GM18858 (cell line): ENCODE measurements around the gene CASS4.

Experiments
- ATAC-seq: cut with Tn5 transposase; IDR thresholded peaks from one replicate; pipeline ENCODE4 v1.9.1; 2021; ENCODE audit not compliant: unreplicated experiment

CASS4 gene

DNA sequence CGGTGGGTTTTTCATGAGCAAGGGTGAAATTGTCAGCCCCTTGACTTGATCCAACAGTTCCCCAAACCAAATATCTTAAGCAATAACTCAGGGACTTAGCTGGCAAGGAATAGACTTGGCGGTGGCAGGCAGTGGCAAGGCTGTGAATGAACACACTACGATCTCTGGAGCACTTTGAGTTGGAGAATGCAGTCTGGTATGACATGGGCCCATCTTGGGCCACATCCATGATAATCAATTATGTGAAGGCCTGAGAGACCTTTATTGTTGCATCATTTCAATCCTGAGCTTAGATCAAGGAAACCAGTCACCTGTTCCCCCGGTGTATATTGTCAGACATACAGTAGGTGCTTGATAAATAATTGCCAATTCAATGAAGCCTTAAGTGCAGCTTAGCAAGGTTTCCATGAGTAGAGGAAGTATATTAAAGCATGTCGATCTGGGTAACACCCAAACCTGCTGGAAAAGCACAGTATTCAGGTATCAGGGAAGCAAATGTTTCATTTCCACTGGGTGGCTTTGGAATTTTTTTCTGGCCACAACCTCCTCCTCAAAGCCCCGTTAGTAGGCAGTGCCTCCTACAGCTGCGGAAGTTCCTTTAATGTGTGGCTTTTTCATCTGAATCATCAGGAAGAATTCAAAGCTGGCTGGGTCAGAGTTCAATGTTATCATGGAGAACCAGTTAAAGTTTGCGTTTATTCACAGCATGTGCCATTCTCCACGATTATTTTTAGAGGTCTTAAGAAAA is 10.2 kb downstream of the CASS4 start:
- no peak for ATAC-seq

DNA sequence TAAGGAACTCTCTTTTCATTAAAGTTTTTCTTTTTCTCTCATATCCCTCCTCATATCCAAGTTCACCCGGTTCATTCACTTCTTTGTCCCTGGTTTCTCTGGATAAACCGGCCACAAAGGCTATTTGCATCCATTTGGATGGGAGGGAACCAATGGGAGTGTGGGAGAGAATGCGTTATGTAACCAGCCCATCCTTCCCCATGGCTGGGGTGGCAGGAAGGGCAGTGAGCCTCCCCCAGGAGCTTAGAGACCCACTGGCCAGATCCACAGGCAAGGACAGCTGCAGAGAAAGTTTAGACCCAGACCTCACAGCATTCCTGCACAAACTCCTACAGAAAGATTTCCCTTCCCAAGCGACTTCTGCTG is 10.7 kb downstream of the CASS4 start:
- no peak for ATAC-seq

DNA sequence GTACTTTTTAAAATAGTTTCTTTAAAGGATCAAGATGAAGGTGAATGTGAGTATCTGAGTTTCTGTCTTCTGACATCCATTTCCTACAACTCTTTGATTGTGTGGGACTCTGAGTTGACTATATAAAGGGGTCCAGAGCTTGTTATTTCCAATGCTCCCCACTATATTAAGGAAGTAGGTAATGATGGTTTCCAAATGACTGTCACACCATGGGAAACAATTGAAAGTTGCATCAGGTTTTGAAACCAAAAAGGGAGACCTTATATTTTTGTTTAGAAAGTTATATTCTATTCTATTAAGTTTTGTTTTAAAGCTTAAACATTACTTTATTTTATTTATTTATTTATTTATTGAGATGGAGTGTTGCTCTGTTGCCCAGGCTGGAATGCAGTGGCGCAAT is 11.2 kb downstream of the CASS4 start:
- no peak for ATAC-seq

DNA sequence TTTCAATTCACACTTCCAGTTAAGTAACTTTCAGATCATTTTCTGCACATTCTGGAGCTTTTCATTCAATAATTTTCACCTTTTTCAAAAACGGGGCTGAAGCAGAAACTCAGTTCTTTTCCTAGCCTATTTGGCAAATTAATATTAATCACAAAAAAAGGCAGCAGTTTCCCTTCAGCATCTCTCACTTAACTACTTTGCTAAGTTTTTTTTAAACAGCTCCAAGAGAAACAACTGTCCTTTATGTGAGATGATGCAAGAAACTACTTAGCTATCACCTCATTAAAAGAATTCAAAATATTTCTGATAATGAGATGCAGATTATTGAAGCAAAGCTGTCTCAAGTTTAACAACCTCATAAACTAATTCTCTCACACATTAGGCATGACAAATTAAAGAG is 11.8 kb downstream of the CASS4 start:
- ATAC-seq, result no peak

DNA sequence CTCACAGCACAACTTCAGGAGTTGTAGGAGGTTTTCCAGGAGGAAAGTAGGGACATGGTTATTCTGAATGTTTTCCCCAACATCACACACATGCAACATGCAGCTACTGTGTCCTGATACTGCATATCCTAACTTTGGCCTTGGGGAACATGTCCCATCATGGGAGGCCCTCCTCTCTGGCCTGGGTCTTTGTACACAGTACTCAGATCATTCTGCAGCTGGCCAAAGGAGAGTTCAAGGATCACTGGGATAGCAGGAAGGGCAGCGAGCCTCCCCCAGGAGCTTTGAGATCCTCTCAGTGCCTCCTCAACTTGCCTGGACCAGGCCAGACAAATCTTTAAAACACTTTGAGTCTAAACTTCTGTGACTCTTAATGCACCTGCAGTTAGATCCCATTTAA is 12.9 kb downstream of the CASS4 start:
- no peak for ATAC-seq

DNA sequence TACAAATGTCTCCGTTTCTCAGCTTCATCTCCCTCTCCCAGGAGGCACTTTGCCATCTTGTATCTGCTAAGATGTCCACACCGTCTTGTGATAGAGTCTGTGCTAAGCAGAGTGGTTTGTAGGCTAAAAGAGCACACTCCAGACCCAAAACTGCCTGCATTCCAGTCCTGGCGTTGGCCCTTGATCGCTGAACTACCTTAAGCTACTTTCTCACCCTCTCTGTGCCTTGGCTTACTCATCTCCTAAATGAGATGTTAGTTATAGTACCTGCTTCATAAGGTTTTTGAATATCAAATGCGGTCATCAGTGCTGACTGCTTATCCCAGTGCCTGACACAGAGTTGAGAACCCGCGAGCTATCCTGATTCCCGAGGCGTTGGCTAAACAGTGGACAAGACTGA is 14.0 kb downstream of the CASS4 start:
- ATAC-seq, result no peak

DNA sequence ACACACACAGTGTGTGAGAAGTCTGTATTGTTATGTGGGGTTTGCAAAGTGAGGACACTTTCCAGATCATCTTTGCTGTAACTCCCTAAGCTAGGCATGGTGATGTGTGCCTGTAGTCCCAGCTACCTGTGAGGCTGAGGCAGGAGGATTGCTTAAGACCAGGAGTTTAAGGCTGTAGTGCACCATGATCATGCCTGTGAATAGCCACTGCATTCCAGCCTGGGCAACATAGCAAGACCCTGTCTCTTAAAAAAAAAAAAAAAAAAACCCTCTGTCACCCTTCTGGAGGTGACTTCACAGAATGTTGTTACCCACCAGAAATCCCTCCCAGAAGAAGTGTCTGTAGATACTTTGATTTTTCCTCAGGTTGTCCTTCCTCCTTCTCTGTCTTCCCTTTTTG is 14.9 kb downstream of the CASS4 start:
- ATAC-seq, result no peak

DNA sequence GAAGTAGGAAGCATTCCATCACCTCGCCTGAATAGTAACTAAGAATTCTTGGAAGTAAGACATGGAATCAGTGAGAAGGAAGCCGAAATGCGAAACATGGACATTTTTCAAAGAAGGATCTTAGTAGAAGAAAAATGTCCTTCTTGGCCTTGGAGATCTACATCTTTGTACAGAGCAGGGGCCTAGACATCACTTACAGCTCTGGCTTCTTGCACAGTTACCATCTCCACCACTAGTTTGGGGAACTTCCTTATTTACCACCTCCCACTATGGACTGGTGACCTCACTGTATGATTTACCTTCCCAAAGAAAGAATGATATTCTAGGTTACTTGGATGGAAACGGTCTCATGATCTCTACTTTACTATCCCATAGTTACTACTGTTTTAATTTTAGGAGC is 15.7 kb downstream of the CASS4 start:
- no peak for ATAC-seq

DNA sequence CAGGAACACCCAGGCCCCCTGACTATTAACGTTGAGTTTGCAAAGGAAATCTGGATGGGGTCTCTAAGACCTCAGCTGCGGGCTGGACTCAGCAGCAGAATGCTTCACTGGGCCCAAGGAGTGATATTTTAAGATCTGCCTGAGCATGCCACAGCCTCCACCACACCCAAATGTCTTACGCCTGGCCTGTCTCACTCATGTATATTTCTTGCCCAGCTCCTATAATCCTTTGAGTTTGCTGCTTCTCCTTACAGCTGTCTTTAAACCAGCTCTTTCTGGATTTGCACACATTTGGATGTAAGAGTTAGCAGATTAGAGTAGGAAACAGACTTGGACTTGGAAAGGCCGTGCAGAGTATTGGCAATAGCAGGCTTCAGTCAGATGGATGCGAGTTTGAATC is 16.4 kb downstream of the CASS4 start:
- ATAC-seq, result no peak

DNA sequence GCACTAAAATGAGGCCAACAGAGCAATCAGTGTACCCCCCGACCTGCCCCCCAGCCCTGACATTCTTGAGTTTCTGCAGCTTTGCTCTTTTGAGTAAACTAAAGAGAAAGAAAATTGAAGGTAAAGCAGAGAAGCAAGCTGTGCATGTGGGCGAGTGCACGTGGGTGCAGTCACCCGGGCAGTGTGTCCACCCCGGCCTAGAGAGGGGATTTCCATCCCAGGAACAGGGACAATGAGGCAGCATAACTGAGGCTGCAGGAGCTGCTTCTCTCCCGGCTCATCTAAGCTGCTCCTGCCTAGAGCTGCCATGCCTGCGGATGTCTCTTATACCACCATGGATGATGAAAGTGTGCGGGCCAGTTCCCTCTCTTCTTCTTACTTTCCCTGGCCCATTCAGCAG is 16.8 kb downstream of the CASS4 start:
- no peak for ATAC-seq

DNA sequence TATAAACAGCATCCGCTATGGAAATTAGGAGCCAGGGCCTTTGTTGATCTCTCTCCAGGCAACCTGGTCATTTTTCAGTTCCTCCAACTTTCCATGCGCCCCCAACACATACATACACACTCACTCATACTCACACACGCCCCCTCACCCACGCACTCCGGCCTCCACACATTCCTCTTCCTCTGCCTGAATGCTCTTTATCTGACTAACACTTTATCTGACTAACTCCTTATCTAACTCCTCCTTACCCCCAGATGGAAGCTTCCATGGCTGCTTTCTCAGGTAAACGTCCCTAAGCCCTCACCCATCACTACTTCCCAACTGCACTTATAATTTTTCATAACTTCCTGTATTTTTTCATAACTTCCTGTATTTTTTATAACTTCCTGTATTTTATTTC is 17.4 kb downstream of the CASS4 start:
- ATAC-seq, result no peak

DNA sequence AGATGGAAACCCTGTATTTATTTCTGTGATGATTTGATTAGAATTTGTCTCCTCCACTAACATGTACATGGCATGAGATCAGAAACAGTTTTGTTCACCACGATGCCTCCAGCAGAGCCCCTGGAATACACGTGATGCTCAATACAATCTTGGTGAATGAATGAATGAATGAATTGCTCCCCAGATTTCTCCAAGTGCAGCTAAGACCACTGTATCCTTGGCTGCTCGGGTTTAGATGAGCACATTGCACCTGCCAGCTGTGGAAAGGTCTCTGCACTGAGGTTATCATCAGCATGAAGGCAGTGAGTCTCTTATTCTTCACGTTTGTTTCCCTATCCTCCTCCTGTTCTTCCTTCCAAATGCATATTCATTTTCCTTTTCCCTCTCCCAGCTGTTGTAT is 17.9 kb downstream of the CASS4 start:
- ATAC-seq, result no peak

DNA sequence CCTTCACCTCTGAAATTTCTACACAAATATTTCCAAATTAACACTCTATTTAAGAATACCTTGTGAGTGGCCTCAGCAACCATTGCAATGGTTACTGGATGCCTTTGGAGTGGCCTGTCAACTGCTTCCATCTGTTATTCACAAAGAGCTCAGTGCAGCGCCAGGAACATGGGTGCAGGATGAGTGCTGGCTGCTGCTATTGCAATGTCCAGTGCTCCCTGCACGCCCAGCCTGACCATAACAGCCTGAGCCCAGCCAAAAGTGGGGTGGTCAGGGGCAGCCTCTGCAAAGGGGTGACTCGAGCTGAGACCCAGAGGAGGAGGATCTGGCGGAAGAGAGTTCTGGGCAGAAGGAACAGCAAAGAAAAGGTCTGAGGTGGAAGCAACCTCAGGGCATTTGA is 18.4 kb downstream of the CASS4 start:
- no peak for ATAC-seq

DNA sequence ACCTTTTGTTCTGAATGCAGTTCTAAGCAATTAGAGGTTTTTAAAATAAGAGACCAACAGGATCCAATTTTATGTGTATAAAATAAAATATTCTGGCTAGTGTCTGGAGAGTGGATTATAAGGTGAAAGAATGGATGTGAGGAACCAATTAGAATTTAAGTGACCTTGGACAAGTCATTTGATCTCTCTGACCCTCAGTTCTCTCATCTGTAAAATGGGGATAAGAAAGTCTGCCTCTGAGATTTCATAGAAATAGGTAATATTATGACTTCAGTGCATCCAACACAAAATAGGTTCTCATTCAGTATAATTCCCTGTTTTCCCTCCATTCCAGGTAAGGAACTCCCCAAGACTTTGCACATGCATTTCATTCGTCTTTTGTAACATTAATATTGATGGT is 18.9 kb downstream of the CASS4 start:
- ATAC-seq, result no peak

DNA sequence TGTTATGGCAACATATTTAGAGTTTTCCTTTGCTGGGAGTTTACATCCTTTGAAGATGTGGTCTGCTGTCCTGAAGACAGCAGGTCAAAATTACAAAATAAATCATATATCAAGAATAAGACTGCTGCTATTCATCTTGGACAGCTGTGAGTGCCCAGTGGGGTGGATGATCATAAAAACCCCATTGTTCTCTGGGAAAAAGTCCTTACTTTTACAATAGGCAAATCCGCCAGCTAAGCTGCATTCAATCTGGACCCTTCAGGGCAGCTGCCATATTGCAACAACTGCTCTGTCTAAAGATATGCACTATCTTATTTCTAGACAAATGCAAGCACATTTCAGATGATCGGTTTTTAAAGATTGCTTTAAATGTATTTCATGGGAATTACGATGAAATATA is 19.4 kb downstream of the CASS4 start:
- no peak for ATAC-seq

DNA sequence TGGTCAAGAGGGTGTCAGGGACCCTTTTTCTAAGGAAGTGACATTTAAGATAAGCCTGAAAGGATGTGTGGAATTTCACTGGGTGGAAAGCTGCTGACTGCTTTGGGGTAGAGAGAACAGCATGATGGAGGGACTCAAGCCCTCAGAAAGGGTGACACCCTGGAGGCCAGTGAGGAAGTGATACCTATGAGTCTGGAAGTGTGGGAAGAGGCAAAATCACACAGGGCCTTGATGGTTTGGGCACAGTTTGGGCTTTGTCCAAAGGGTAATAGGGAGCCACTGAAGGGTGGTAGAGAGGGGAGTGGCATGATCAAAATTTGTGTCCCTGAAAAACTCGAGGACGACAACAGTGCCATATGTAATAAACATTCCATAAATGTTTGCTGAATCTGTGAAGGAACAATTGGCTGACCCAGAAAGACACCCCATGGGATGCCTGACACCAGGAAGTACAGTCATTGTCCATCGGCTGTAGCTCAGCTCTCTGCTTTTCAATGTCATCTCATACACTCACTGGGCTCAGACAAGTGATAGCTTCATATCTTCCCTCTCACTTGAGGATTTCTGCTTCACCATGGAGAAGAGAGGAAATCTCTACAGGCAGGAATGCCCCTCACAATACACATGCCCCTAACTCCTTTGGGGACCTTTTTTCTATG is 21.3 kb downstream of the CASS4 start:
- no peak for ATAC-seq

DNA sequence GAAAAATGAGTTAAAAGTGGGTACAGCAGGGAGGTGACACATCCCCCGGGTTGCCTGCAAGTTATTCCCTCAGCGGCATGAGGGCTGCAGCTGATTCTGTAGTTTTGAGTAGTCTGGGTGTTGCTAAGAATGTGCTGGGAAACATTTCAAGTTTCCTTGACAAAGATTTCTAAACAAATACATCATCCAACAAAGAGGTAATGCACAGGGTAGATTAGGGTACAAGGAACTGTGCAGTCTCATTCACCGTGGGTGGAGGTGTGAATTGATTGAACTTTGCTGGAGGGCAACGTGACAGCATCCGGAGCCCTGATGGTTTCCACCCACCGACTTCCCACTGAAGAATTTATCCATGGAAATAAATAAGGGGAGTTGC is 21.8 kb downstream of the CASS4 start:
- no peak for ATAC-seq

DNA sequence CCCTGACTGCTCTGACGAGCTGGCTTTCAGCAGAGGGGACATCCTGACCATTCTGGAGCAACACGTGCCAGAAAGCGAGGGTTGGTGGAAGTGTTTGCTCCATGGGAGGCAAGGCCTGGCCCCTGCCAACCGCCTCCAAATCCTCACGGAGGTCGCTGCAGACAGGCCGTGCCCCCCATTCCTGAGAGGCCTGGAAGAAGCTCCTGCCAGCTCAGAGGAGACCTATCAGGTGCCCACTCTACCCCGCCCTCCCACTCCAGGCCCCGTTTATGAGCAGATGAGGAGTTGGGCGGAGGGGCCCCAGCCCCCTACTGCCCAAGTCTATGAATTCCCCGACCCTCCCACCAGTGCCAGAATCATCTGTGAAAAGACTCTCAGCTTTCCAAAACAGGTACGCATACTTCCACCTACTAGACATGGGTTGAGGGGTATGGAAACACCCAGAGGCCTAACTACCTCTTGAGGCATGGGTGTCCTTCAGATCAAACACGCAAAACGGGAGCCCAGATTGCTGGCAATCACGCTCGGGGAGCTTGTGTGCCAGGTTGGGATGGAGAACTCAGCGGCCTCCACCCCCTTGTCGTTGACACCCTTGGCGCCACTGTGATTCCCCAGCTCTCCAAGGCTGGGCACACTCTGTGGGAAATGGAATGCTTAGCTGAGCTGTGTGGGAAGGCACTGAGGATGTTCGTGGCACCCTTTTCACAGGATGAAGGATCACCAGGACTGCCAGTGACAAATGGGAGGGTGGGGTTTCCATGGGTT is 25.3 kb downstream of the CASS4 start:
- no peak for ATAC-seq

DNA sequence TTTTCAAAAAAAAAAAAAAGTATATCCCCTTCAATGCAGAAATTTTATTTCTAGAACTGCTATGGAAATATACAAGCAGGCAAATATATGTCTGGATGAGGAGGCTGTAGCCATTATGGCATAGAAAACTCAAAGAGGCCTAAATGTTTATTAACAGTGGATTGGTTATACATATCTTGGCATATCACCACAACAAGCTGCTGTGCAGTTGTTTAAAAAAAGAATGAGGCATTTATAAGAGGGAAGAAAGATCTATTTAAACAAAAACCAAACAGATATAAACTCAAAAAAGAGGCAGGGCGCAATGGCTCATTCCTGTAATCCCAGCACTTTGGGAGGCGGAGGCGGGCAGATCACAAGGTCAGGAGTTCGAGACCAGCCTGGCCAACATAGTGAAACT is 26.2 kb downstream of the CASS4 start:
- no peak for ATAC-seq

DNA sequence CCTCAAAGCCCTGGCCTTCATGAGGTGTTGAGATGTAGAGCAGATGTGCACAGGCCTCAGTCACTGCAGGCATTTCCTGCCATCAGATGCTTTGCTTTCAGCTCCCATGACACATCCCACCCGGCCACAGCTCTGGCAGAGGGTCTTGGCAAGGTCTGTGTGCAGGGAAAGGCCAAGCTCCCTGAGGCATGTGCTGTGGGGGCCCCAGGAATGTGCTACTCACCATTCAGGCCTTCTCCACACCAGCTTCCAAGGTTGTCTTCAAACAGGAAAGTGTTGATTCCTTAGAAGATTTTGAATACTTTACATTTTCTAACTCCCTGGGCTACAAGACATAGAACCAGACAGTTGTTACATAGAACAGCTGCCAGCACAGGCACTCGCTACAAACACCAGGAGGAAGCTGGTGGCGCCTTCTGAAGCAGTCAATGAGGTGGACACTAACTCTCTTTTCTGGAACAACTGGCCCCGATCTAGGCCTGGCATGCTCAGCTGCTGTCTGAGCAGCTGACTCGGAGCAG is 27.8 kb downstream of the CASS4 start:
- no peak for ATAC-seq

DNA sequence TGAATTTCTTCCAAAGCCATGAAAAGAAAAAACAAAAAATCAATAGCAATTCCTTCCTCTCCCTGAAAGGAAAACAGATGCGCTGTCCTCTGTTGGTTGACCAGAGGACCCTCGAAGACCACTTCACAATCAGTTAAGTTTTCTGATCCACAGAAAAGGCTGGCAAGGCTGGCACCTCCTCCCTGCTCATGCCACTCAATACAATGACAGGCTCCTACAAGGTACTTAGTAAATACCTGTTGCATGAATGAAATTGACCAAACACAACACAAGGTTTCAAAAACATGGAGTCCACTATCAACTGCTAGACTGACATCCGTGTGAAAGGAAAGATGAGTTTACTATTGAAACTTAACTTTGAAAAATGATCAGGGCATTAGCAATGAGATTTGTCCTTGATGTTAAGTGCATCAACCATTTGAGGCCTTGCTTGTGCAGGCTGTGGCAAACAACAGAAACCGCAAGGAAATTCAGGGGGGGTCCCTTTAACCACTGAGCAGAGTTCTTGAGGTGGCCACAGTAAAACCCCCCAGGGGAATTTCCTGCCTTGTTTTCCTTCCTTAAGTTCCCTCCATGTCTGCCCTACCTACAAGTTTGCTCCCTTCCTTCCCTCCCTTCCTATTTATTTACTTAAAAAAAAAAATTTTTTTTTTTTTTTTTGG is 28.4 kb downstream of the CASS4 start:
- ATAC-seq, result peak; percentile 78
